HepG2 (cell line): ENCODE results near the gene GARIN5A. TPM values are rescaled to one million over a fixed set of nuclear protein-coding genes. Genes with fewer than 3 reads are reported as not detected.

Source experiments
- ATAC-seq: fragments of 200-7000 bp; cut with Tn5 transposase; 3 replicates; pipeline ENCODE4 v1.9.1; 2020; ENCODE audit warnings: mild to moderate bottlenecking, moderate library complexity
- BruUV-seq: library from RNA; stranded (reverse); fragments of 400-500 nt; replicated peaks from 2 replicates; lab custom pipeline; 2021; lab: Mats Ljungman, UMichigan
- CTCF ChIA-PET: fragments of 300-600 bp; formaldehyde crosslinking; extraction: SDS; loops from one replicate; lab custom pipeline; 2021; ENCODE audit warnings: low total read pairs, inconsistent platforms, low intra/inter-chr PET ratio; lab: Yijun Ruan, JAX
- POLR2A ChIA-PET: fragments of 350-600 bp; sonication (Branson Sonifier 250); formaldehyde crosslinking; loops from one replicate; lab custom pipeline; 2020; ENCODE audit warnings: antibody characterized with exemption, inconsistent platforms; lab: Yijun Ruan, JAX
- DNase-seq: peaks from one replicate; pipeline ENCODE4 v3.0.0-alpha.2; 2015; ENCODE audit warnings: low spot score
- FAIRE-seq: peaks from 3 replicates; lab custom pipeline; 2011; peaks lifted over from hg19 to GRCh38; lab: Jason Lieb, UNC
- H2AFZ ChIP-seq: one replicate; pipeline ENCODE4 v1.6.1; 2011; ENCODE audit warnings: low read length, inconsistent platforms
- H3K27ac ChIP-seq: fragments of 300-600 bp; 3 replicates; pipeline ENCODE4 v1.8.0; 2011; ENCODE audit warnings: mixed run types, mild to moderate bottlenecking, mixed read lengths, low read length, inconsistent platforms; ENCODE audit not compliant: insufficient read depth; ENCODE audit errors: extremely low read length
- H3K27me3 ChIP-seq, 2 experiments: fragments of 200-600 bp in 1 of 2; 2 replicates in 1 of 2; 3 replicates in 1 of 2; pipeline versions ENCODE4 v1.6.0 to v1.8.0; 2011; ENCODE audit warnings: low read length in 2 of 2, mild to moderate bottlenecking in 2 of 2, moderate library complexity in 2 of 2, inconsistent platforms in 1 of 2; ENCODE audit not compliant: insufficient read depth in 2 of 2, control insufficient read depth in 1 of 2
- H3K36me3 ChIP-seq, 2 experiments: fragments of 200-600 bp in 1 of 2; replicated peaks in 1 of 2; 2 replicates in 1 of 2; 3 replicates in 1 of 2; pipeline versions ENCODE4 v1.5.1 to v1.8.0; 2011; ENCODE audit warnings: low read length in 2 of 2, inconsistent platforms in 1 of 2; ENCODE audit not compliant: insufficient read depth in 2 of 2, control insufficient read depth in 1 of 2
- H3K4me1 ChIP-seq: 2 replicates; pipeline ENCODE4 v1.5.1; 2012; ENCODE audit warnings: low read length, inconsistent platforms; ENCODE audit not compliant: insufficient read depth
- H3K4me2 ChIP-seq: 2 replicates; pipeline ENCODE4 v1.6.0; 2011; ENCODE audit warnings: low read depth, low read length, inconsistent platforms
- H3K4me3 ChIP-seq, 3 experiments: fragments of 200-600 bp in 1 of 3; sonication (generic), shearing (Covaris generic) in 1 of 3; replicated peaks in 1 of 3; 2 replicates each; pipeline ENCODE4 v1.5.1; 2011 to 2016; ENCODE audit warnings: low read length in 3 of 3, inconsistent platforms in 2 of 3, low read depth in 2 of 3, mild to moderate bottlenecking in 2 of 3, control low read depth in 1 of 3, mixed read lengths in 1 of 3; ENCODE audit not compliant: insufficient read depth in 1 of 3
- H3K79me2 ChIP-seq: one replicate; pipeline ENCODE4 v1.6.1; 2011; ENCODE audit warnings: low read length, inconsistent platforms; ENCODE audit not compliant: insufficient read depth
- H3K9ac ChIP-seq: 2 replicates; pipeline ENCODE4 v1.6.0; 2011; ENCODE audit warnings: mild to moderate bottlenecking, low read depth, low read length, inconsistent platforms; ENCODE audit not compliant: insufficient read depth
- H3K9me3 ChIP-seq: 2 replicates; pipeline ENCODE4 v1.5.1; 2012; ENCODE audit warnings: mild to moderate bottlenecking, low read length
- H4K20me1 ChIP-seq: 2 replicates; pipeline ENCODE4 v1.6.0; 2011; ENCODE audit warnings: inconsistent platforms, mild to moderate bottlenecking, low read length, moderate library complexity; ENCODE audit not compliant: insufficient read depth
- CBX2 ChIP-seq, 2 experiments: fragments of 200-600 bp in 1 of 2; sonication (generic); formaldehyde crosslinking in 1 of 2; IDR thresholded peaks; 2 replicates each; pipeline versions ENCODE4 v1.7.0 to v1.8.1; 2018 to 2022; ENCODE audit warnings: low read depth in 2 of 2, low read length in 1 of 2, mild to moderate bottlenecking in 1 of 2, missing genetic modification reagents in 1 of 2
- KLF11 ChIP-seq: IDR thresholded peaks from 2 replicates; pipeline ENCODE4 v1.6.1; 2016; ENCODE audit warnings: missing compliant biosample characterization
- SOX6 ChIP-seq, 2 experiments: fragments of 450-650 bp in 1 of 2; sonication (generic) in 1 of 2; formaldehyde crosslinking in 1 of 2; IDR thresholded peaks; 2 replicates each; pipeline versions ENCODE4 v1.4.0 to v1.6.1; 2017 to 2020; ENCODE audit warnings: antibody characterized with exemption in 1 of 2, mild to moderate bottlenecking in 1 of 2, missing genetic modification reagents in 1 of 2
- TMF1 ChIP-seq: sonication (generic); formaldehyde crosslinking; IDR thresholded peaks from 2 replicates; pipeline ENCODE4 v1.8.1; 2022; ENCODE audit warnings: low read depth, missing genetic modification reagents
- ZNF333 ChIP-seq: sonication (generic); formaldehyde crosslinking; IDR thresholded peaks from 2 replicates; pipeline ENCODE4 v1.4.0; 2020; ENCODE audit warnings: mild to moderate bottlenecking, missing genetic modification reagents, borderline replicate concordance
- ZNF468 ChIP-seq: sonication (generic); formaldehyde crosslinking; IDR thresholded peaks from 2 replicates; pipeline ENCODE4 v1.8.0; 2022; ENCODE audit warnings: mild to moderate bottlenecking, moderate library complexity, missing genetic modification reagents
- ZNF83 ChIP-seq: sonication (generic); formaldehyde crosslinking; IDR thresholded peaks from 2 replicates; pipeline ENCODE4 v1.4.0; 2020; ENCODE audit warnings: missing genetic modification reagents, mild to moderate bottlenecking, borderline replicate concordance
- WGBS: methylation state at CpG from one replicate; pipeline ENCODE4 v1.1.6; 2017; ENCODE audit warnings: low lambda C conversion rate; 5-methylcytosine and 5-hydroxymethylcytosine counted together
- in situ Hi-C: cut with HindIII; loops from 2 replicates; pipeline ENCODE4 v1.10.0; 2017; ENCODE audit warnings: low pct_unique_long_range_greater_than_20kb; ENCODE audit not compliant: extremely low pct_ligation_motif_present
- intact Hi-C: fragments of 100-400 bp; cut with micrococcal nuclease; formaldehyde crosslinking; loops from one replicate; pipeline ENCODE4 v1.10.0; 2022; ENCODE audit not compliant: unreplicated experiment
- polyA plus RNA-seq, 8 experiments: library from polyadenylated mRNA; depleted of rRNA in 3 of 8; stranded (reverse) in 7 of 8; unstranded in 1 of 8; fragments of >200 nt; fragmentation: Illumina TruSeq in 4 of 8; extraction: Trizol in 4 of 8; gene quantifications; 2 replicates each; pipeline versions ENCODE4 v1.2.1 to v1.2.3, GENCODE V29; 2011 to 2016; ENCODE audit warnings: low read depth in 4 of 8, missing spikeins in 1 of 8, mixed read lengths in 1 of 8; ENCODE audit not compliant: insufficient read depth in 1 of 8
- total RNA-seq, 5 experiments: library from RNA; depleted of rRNA; stranded (reverse); fragments of >200 nt; fragmentation: Illumina TruSeq; extraction: Trizol; gene quantifications; 2 replicates each; pipeline ENCODE4 v1.2.3, GENCODE V29; 2016; ENCODE audit warnings: low read depth in 1 of 5
- TF ChIP-seq, protein P1 (sequence below): sonication (generic); formaldehyde crosslinking; IDR thresholded peaks from 2 replicates; pipeline ENCODE4 v1.5.0; 2020; ENCODE audit warnings: missing genetic modification reagents

The GARIN5A gene
- total and polyA plus RNA-seq, 2 of the 13 experiments (the other 11 are each of a cell fraction or from before 2014, with no cell fraction given): not detected

DNA sequence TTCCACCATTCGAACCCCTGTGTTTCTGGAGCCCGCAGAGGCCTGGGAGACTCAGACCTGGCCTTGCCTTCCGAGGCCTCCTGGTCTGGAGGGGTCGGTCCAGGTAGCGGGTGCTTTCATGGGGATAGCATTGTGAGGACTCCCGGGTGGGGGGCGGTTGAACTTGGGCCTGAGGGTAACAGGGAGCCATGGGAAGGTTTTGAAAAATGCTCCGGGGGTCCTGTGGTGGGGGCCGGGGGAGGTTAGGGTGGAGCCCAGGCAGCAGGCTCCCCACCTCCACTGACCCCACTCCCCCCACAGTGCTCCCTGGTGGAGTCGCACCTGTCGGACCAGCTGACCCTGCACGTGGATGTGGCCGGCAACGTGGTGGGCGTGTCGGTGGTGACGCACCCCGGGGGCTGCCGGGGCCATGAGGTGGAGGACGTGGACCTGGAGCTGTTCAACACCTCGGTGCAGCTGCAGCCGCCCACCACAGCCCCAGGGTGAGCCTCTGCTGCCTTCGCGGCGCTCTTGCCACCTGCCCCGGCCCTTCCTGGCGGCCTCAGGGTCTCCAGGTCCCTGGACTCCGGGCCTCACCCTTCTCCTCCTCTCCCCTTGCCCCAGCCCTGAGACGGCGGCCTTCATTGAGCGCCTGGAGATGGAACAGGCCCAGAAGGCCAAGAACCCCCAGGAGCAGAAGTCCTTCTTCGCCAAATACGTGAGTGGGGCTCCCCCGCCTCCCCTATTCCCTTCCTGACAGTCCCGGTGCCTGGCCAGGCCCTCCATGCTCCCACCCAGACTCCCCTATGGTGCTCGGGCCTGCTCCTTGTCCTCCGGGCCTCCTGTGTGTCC is 3.8 kb upstream of the GARIN5A start:
- no peak for ATAC-seq
- ChIA-PET CTCF (interaction anchor here (1.2 to 2.4 kb wide), 3 partner anchors 112 to 124 kb away, joined by 4 to 71 read pairs (median 21); partner anchors contain the start of gene NAPSA), POLR2A (no interaction called here)
- intact Hi-C loops (no loop called here), in situ Hi-C loops (no loop called here)
- FAIRE-seq: no peak
- Histone ChIP-seq H3K27me3 (peaks cover 4 to 10% of the 10 kb centered on the region in 2 experiments; a peak in 3 of 5 replicates), H3K4me1 (no peaks in the 10 kb centered on the region), H3K27ac (no peak overlapping the region), H2AFZ (no peak overlapping the region), H3K79me2 (no peaks in the 10 kb centered on the region), H3K9ac (no peak overlapping the region), H3K4me3 (no peak overlapping the region), H3K36me3 (no peaks in the 10 kb centered on the region), H3K9me3 (no peaks in the 10 kb centered on the region), H4K20me1 (no peaks in the 10 kb centered on the region), H3K4me2 (no peak overlapping the region)
- BruUV-seq: no TSS peak
- no peak for DNase-seq
- TF ChIP-seq, protein P1, sequence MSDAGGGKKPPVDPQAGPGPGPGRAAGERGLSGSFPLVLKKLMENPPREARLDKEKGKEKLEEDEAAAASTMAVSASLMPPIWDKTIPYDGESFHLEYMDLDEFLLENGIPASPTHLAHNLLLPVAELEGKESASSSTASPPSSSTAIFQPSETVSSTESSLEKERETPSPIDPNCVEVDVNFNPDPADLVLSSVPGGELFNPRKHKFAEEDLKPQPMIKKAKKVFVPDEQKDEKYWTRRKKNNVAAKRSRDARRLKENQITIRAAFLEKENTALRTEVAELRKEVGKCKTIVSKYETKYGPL (CRISPR knock-in tag): no peak
- no peak for TF ChIP-seq KLF11 (CRISPR knock-in tag)
- no peak for TF ChIP-seq ZNF83 (CRISPR knock-in tag)
- TF ChIP-seq ZNF468 (CRISPR knock-in tag): no peak
- TF ChIP-seq CBX2 (IDR thresholded peaks at IDR 0.05; ENCODE audit: low read depth, low read length): no peak
- no peak for TF ChIP-seq CBX2 (CRISPR knock-in tag; IDR thresholded peaks at IDR 0.05; ENCODE audit: low read depth)
- TF ChIP-seq TMF1 (CRISPR knock-in tag): no peak
- TF ChIP-seq SOX6 (IDR thresholded peaks at IDR 0.05): no peak
- TF ChIP-seq SOX6 (CRISPR knock-in tag; IDR thresholded peaks at IDR 0.05): no peak
- no peak for TF ChIP-seq ZNF333 (CRISPR knock-in tag)
- 44% methylated on average over 17 of the region's 37 CpGs for WGBS
